ENCODE results near the gene MARCOL.
"Not testable (repeated sequence)": the region's sequence is repeated elsewhere in the genome, so short reads cannot be mapped to it uniquely, and the experiment has no call there.

The MARCOL gene

GRCh38 chr5:148267962-148268361 is 29.6 kb downstream of the MARCOL start:
- no peak for DNase-seq (ENCODE audit: low read depth in 1 of 2, low spot score in 1 of 2)

GRCh38 chr5:148268566-148268965 is 30.2 kb downstream of the MARCOL start, which contains the start of gene SPINK13:
Gene SPINK13, plus strand, starts transcription at chr5:148268794. Its CDS starts 1,279 bp downstream, at chr5:148270073.
- DNase-seq (ENCODE audit: low read depth in 1 of 2, low spot score in 1 of 2) = no peak

GRCh38 chr5:148275129-148275528 is 36.8 kb downstream of the MARCOL start:
- DNase-seq (ENCODE audit: low read depth in 1 of 2, low spot score in 1 of 2) = not testable (repeated sequence)

GRCh38 chr5:148280893-148281292 is 42.6 kb downstream of the MARCOL start:
- not testable (repeated sequence) for DNase-seq (ENCODE audit: low read depth in 1 of 2, low spot score in 1 of 2)

GRCh38 chr5:148281336-148281735 is 43.0 kb downstream of the MARCOL start:
- DNase-seq (ENCODE audit: low read depth in 1 of 2, low spot score in 1 of 2) = not testable (repeated sequence)

DNA sequence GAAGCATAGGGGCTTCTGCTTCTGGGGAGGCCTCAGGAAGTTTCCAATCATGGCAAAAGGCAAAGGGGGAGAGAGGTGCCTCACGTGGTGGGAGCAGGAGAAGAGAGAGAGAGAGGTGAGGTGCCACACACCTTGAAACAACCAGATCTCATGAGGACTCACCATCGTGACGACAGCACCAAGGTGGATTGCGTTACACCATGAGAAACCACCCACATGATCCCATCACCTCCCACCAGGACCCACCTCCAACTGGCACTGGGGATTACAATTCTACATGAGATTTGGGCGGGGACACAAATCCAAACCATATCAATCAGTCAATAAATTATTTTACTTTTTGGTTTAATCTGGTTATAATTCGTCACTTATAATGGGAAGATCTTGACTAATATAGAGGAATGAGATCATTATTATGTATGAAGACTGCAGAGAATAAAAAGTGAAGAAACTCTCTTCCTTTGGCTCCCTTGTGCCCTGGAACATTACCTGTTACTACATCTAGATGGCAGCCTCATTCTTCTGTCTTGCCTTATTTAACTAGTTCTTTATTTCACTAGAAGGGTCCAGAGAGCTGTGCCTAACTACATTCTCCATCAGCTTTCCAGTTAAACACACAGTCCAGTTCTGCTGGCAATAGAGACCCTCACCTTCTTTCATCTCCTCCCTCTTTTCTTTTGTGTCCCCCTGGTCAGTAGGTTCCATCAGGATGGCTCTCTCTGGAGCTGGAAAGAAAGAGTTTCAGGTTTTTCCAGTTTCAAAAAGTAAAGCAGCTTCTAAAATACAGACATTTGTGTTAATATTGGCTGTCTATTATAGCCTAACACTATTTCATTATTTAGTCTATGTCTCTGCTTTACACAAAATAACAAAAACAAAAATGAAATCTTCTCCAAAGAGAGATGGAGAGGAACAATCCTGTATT is 52.2 kb downstream of the MARCOL start:
- no peak for DNase-seq (ENCODE audit: low read depth in 1 of 2, low spot score in 1 of 2)
